ENCODE data around the gene KLHL35.

The KLHL35 gene

GRCh38 chr11:75468534-75469340 is 35.7 kb upstream of the KLHL35 start:
- DNase-seq = no peak

- DNase-seq = no peak
Observed at GRCh38 chr11:75467881-75468280, 34.9 kb upstream of the KLHL35 start.

- DNase-seq = no peak
Observed at GRCh38 chr11:75467311-75467710, 34.3 kb upstream of the KLHL35 start.

- no peak for DNase-seq
Observed at GRCh38 chr11:75465701-75466531, 32.9 kb upstream of the KLHL35 start.

- DNase-seq = no peak
Observed at GRCh38 chr11:75463106-75463774, 30.2 kb upstream of the KLHL35 start.

- no peak for DNase-seq
Observed at GRCh38 chr11:75462117-75462653, 29.2 kb upstream of the KLHL35 start.

- DNase-seq = no peak
Observed at GRCh38 chr11:75461151-75461550, 28.1 kb upstream of the KLHL35 start.

GRCh38 chr11:75456596-75457183 is 23.7 kb upstream of the KLHL35 start:
- no peak for DNase-seq

- no peak for DNase-seq
Observed at GRCh38 chr11:75454987-75455386, 22.0 kb upstream of the KLHL35 start.

- DNase-seq = no peak
Observed at GRCh38 chr11:75453916-75454655, 21.1 kb upstream of the KLHL35 start.

- no peak for DNase-seq
Observed at GRCh38 chr11:75450826-75451821, 18.1 kb upstream of the KLHL35 start.

- DNase-seq = no peak
Observed at GRCh38 chr11:75450236-75450635, 17.2 kb upstream of the KLHL35 start.

- DNase-seq = no peak
Observed at GRCh38 chr11:75449776-75450175, 16.8 kb upstream of the KLHL35 start.

- DNase-seq = no peak
Observed at GRCh38 chr11:75449271-75449670, 16.3 kb upstream of the KLHL35 start.

- no peak for DNase-seq
Observed at GRCh38 chr11:75447415-75447814, 14.4 kb upstream of the KLHL35 start.

- DNase-seq = peak; percentile 50 to 71 (median 60)
Observed at GRCh38 chr11:75445315-75445953, 12.4 kb upstream of the KLHL35 start.

- DNase-seq = no peak
Observed at GRCh38 chr11:75443043-75443442, 10.0 kb upstream of the KLHL35 start.

- DNase-seq = no peak
Observed at GRCh38 chr11:75442161-75442885, 9.3 kb upstream of the KLHL35 start.

GRCh38 chr11:75441804-75442132 is 8.8 kb upstream of the KLHL35 start:
- DNase-seq = no peak

All from activated CD4-positive, CD25-positive, alpha-beta regulatory T cell (primary cell).